T-helper 1 cell treated with Interleukin-12 subunit alpha and Interleukin-12 subunit beta and Interleukin-4 antibody, amounts not matched to agents 30 ng/mL and 1 ng/mL, for 36 hours (primary cell): ENCODE results near the gene MCEE. TPM values are rescaled to one million over a fixed set of nuclear protein-coding genes. Genes with fewer than 3 reads are reported as not detected.

Experiments
- intact Hi-C: fragments of 100-400 bp; cut with micrococcal nuclease; formaldehyde crosslinking; loops from one replicate; pipeline ENCODE4 v1.15.1; 2024
- total RNA-seq: library from RNA; stranded (reverse); gene quantifications from 2 replicates; pipeline ENCODE4 v1.2.3, GENCODE V29; 2022

Gene MCEE
- total RNA-seq, 1 donor from 2014 or later, result 16.3 TPM

GRCh38 chr2:71083752-71084312, 46.2 kb downstream of the MCEE start:
- intact Hi-C loops, result loop anchor here (1.0 kb wide), 1 partner anchor 13 kb away; no protein-coding TSS in a partner anchor

- intact Hi-C loops, result loop anchor here (1.0 kb wide), 1 partner anchor 12 kb away; no protein-coding TSS in a partner anchor
Measured at GRCh38 chr2:71083297-71083696, 46.7 kb downstream of the MCEE start.

GRCh38 chr2:71082402-71083252, 47.4 kb downstream of the MCEE start:
- intact Hi-C loops, result loop anchor here (1.0 kb wide), 1 partner anchor 11 kb away; no protein-coding TSS in a partner anchor

GRCh38 chr2:71078624-71079023, 51.4 kb downstream of the MCEE start:
- intact Hi-C loops, result no loop called here

GRCh38 chr2:71074893-71075395, 55.1 kb downstream of the MCEE start:
- intact Hi-C loops, result no loop called here

GRCh38 chr2:71073475-71073874, 56.6 kb downstream of the MCEE start:
- intact Hi-C loops, result no loop called here

GRCh38 chr2:71072492-71072891, 57.5 kb downstream of the MCEE start:
- intact Hi-C loops, result no loop called here

- intact Hi-C loops, result loop anchor here (1.0 kb wide), 1 partner anchor 11 kb away; no protein-coding TSS in a partner anchor
Measured at GRCh38 chr2:71071681-71072398, 58.2 kb downstream of the MCEE start.

- intact Hi-C loops, result loop anchor here (1.0 kb wide), 1 partner anchor 13 kb away; no protein-coding TSS in a partner anchor
Measured at GRCh38 chr2:71070294-71071093, 59.5 kb downstream of the MCEE start.

GRCh38 chr2:71069376-71069775, 60.7 kb downstream of the MCEE start:
- intact Hi-C loops, result loop anchor here (2.0 kb wide), 1 partner anchor 85 kb away; no protein-coding TSS in a partner anchor

GRCh38 chr2:71068218-71069035, 61.6 kb downstream of the MCEE start, which contains the start of gene NAGK:
Gene NAGK (plus strand): TSS chr2:71068648. CDS start chr2:71068684, 36 bp downstream.
- intact Hi-C loops, result loop anchor here (1.0 to 2.0 kb wide), 12 partner anchors 19 to 819 kb away; partner anchors contain the start of genes MCEE, MPHOSPH10, PAIP2B and SNRPG

- intact Hi-C loops, result loop anchor here (1.0 to 2.0 kb wide), 12 partner anchors 18 to 818 kb away; partner anchors contain the start of genes MCEE, MPHOSPH10, PAIP2B and SNRPG
Measured at GRCh38 chr2:71067567-71068217, 62.3 kb downstream of the MCEE start.

- intact Hi-C loops, result no loop called here
Measured at GRCh38 chr2:71066856-71067255, 63.2 kb downstream of the MCEE start.

- intact Hi-C loops, result no loop called here
Measured at GRCh38 chr2:71064754-71065621, 65.0 kb downstream of the MCEE start.

- intact Hi-C loops, result no loop called here
Measured at GRCh38 chr2:71064110-71064611, 65.9 kb downstream of the MCEE start.

GRCh38 chr2:71063216-71063615, 66.8 kb downstream of the MCEE start:
- intact Hi-C loops, result no loop called here

- intact Hi-C loops, result no loop called here
Measured at GRCh38 chr2:71060871-71061270, 69.2 kb downstream of the MCEE start.

GRCh38 chr2:71060211-71060610, 69.8 kb downstream of the MCEE start:
- intact Hi-C loops, result no loop called here
